Lower leg skin (tissue), 3 donors: Measurements from ENCODE around the gene HUS1.

Experiments
- POLR2A ChIP-seq, 2 donors: fragments of 450-650 bp; IDR thresholded peaks; one replicate each; pipeline ENCODE4 v1.6.1; 2016 to 2017; ENCODE audit warnings: antibody characterized with exemption in 2 of 2, mild to moderate bottlenecking in 1 of 2, moderate library complexity in 1 of 2
- TF ChIP-seq, protein P1 (sequence below), 3 donors: fragments of 450-650 bp; IDR thresholded peaks; one replicate each; pipeline ENCODE4 v1.5.1; 2016; ENCODE audit warnings: antibody characterized with exemption in 3 of 3, mild to moderate bottlenecking in 3 of 3, moderate library complexity in 2 of 3

GRCh38 chr7:47968847-47969774 is 10.3 kb downstream of the HUS1 start:
- TF ChIP-seq, protein P1, sequence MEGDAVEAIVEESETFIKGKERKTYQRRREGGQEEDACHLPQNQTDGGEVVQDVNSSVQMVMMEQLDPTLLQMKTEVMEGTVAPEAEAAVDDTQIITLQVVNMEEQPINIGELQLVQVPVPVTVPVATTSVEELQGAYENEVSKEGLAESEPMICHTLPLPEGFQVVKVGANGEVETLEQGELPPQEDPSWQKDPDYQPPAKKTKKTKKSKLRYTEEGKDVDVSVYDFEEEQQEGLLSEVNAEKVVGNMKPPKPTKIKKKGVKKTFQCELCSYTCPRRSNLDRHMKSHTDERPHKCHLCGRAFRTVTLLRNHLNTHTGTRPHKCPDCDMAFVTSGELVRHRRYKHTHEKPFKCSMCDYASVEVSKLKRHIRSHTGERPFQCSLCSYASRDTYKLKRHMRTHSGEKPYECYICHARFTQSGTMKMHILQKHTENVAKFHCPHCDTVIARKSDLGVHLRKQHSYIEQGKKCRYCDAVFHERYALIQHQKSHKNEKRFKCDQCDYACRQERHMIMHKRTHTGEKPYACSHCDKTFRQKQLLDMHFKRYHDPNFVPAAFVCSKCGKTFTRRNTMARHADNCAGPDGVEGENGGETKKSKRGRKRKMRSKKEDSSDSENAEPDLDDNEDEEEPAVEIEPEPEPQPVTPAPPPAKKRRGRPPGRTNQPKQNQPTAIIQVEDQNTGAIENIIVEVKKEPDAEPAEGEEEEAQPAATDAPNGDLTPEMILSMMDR (IDR thresholded peaks at IDR 0.05), result no peak
- no peak for TF ChIP-seq POLR2A (IDR thresholded peaks at IDR 0.05)
